ENCODE measurements around the gene MTHFR.
A peak's percentile ranks its signal among the peaks of the same experiment; 100 is the strongest.
"Not testable (repeated sequence)": the region's sequence is repeated elsewhere in the genome, so short reads cannot be mapped to it uniquely, and the experiment has no call there.

MTHFR gene

DNA sequence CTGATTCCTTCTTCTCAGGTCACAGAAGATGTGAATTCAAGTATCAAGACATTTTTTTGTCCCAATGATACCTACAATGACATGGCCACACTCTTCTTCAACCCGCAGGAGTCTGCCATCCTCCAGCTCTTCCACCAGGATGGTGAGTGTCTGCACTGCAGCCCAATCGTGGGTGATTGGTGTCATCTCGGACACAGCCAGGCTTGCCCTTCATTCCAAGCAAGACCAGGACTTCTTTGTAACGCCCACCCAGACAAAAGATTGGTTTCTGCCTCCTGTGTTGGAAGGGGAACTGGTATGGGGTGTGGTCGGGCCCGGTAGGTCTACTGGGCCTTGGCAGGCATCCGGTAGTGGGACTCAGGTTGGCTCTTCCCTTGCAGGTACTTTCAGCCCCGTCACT is 27.7 kb upstream of the MTHFR start:
- no peak for DNase-seq

GRCh38 chr1:11831945-11832725 is 26.4 kb upstream of the MTHFR start:
- DNase-seq, result no peak

DNA sequence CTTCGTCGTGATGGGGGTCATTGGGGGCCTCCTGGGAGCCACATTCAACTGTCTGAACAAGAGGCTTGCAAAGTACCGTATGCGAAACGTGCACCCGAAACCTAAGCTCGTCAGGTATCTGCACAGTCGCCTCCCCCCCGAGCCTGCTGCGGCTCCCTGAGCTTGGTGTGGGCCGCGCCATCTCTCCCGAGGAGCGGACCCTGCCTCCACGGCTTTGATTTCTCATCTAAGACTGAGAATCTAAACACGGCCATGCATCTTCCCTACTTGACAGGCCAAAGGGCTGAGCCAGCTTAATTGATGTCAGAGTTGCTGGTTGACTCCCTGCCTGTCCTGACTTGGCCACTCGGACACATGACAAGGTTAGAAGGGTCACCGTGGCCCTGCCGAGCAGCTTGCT is 22.7 kb upstream of the MTHFR start:
- no peak for DNase-seq

DNA sequence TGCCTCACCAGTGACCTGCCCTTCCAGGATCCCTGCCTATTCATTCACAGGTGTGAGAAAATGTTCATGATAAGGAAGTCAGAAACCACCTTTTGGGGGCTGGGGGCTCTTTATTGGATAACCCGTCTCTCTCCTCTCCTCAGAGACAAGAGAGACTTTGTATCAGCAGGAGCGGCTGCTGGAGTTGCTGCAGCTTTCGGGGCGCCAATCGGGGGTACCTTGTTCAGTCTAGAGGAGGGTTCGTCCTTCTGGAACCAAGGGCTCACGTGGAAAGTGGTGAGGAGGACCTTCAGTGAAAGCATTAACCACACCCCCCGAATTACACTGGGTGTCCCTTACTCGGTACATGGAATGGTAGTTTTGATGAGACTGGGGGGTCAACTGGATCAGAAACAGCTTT is 21.2 kb upstream of the MTHFR start:
- no peak for DNase-seq

- DNase-seq, result no peak
These were observed 19.4 kb upstream of the MTHFR start for GRCh38 chr1:11825131-11825530.

- DNase-seq, result no peak
These were observed 17.8 kb upstream of the MTHFR start for GRCh38 chr1:11823366-11824137.

- no peak for DNase-seq
These were observed 16.3 kb upstream of the MTHFR start for GRCh38 chr1:11822091-11822490.

DNA sequence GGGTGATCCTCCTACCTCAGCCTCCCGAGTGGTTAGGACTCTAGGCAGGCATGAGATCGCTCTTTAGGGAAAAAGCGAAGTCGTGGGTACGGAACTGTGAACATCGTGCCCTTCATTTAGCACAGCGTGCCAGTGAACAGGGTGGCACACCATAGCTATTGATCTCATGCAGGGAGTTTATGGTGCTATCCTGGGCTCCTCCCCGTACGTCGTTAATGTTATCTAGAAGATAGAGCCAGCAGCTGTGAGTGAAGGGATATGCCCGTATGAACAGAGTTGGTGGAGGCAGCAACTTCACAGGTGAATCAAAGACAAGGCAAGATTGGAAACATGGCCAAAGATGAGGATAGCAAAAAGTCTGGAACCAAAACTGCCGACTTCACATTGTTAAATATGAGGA is 11.4 kb upstream of the MTHFR start:
- no peak for DNase-seq

DNA sequence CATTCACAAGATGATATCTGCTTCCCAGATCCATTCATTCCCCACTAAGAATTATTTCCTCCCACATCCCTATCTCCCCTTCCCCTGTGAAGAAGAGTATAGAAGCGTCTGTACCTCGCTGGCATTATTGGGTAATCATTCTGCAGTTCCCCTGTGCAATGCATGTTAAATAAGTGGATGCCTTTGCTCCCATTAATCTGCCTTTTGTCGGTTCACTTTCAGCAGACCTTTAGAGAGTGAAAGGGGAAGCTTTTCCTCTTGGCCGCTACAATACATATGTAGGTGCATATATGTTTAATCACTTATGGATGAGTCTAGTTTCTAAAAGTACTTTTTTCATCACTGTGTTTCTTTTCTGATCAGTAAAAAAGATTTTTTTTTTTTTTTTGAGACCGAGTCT is 7.3 kb upstream of the MTHFR start:
- no peak for DNase-seq

GRCh38 chr1:11807133-11807532 is 1.4 kb upstream of the MTHFR start:
- no peak for DNase-seq

GRCh38 chr1:11806307-11806936 is 658 bp upstream of the MTHFR start:
- peak; percentile 45 to 55 (median 55) for DNase-seq

- peak; percentile 28 to 63 (median 50) for DNase-seq
These were observed 920 bp downstream of the MTHFR start for GRCh38 chr1:11804666-11805421.

- not testable (repeated sequence) for DNase-seq
These were observed 1.7 kb downstream of the MTHFR start for GRCh38 chr1:11803924-11804665.

- DNase-seq, result peak; percentile 78 to 89 (median 82)
These were observed 2.5 kb downstream of the MTHFR start for GRCh38 chr1:11802973-11803885.

DNA sequence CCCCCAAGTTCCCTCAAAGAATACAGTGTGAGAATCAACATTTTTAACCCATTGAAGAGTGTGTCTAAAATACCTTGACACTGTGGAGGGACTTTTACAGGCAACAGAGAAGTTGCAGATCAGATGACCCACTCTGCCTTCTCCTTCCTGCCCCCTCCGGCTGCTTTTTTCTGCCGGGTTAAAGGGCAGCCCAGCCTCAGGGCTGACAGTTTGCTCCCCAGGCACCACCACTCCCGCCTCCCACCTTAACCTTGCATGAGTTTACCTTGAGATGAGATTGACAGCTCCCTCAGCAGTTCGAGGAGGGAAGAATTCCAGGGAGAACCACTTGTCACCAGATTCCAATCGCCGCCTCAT is 3.2 kb downstream of the MTHFR start:
- DNase-seq, result peak; percentile 51 to 65 (median 60)

- no peak for DNase-seq
These were observed 4.9 kb downstream of the MTHFR start for GRCh38 chr1:11800756-11801433.

DNA sequence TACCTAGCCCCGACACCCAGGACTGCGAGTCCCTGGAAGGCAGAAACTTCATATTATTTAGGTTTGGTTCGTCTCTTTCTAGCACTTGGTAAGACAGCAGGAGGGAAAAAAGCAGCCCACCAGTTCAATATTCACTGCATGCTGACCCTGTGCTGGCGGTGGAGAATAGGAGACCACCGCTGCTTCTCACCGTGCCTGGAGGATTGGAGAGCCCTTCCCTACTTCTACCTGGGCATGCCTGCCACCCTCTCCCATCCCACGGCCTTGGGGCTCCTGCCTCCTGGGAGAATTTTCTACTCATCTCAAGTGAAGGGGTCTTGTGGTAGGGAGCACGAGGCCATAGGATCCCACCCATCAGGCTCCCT is 5.4 kb downstream of the MTHFR start:
- DNase-seq, result no peak

DNA sequence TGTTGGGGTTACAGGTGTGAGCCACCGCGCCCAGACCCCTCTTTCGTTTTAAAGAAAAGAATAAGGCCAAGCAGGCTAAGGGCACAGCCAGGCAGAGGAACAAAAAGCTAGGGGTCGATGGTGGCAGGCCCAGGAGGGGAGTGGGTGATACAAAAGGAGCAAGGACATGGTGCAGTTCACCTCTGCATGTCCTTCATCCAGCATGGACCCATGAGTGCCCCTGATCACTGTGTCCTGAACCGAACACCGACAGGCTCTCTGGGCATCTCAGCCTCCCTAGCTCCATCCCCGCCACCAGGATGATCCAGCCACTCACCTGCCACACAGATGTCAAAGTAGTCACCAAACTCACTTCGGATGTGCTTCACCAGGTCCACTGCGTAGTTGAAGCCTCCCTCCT is 5.9 kb downstream of the MTHFR start:
- no peak for DNase-seq

- DNase-seq, result no peak
These were observed 6.7 kb downstream of the MTHFR start for GRCh38 chr1:11799099-11799498.

GRCh38 chr1:11797525-11798216 is 8.1 kb downstream of the MTHFR start:
- no peak for DNase-seq
